GM18907 (cell line): Measurements from ENCODE around the gene BRINP3.

Experiments
- ATAC-seq: cut with Tn5 transposase; IDR thresholded peaks from one replicate; pipeline ENCODE4 v1.9.1; 2021; ENCODE audit warnings: mild to moderate bottlenecking, moderate library complexity; ENCODE audit not compliant: unreplicated experiment

Gene BRINP3

DNA sequence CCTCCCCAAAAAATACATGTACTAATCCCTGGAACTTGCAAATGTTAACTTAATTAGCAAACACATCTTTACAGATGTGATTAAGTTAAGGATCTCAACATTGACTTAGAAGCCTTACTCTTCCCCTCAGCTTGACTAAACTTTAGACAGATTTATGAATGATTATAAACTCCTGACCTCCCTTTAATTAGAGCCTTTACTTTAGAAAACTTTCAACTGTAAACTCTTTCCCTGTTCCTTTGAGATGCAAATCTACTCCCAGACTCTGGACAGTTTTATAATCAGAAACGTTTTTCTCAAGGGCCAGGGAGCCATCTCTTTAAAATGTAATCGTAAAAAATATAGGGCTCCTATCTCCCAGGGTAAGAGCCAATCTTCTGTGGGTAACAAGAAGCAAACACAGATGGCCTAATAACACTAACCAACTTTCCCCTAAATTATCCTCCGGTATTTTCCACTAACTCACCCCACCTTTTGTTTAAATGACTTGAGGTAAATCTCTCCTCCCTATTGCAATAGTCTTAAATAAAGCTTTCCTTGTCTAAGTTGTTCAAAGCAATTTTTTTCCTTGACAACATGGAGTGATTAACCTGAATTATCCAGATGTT is 284.1 kb downstream of the BRINP3 start:
- no peak for ATAC-seq

DNA sequence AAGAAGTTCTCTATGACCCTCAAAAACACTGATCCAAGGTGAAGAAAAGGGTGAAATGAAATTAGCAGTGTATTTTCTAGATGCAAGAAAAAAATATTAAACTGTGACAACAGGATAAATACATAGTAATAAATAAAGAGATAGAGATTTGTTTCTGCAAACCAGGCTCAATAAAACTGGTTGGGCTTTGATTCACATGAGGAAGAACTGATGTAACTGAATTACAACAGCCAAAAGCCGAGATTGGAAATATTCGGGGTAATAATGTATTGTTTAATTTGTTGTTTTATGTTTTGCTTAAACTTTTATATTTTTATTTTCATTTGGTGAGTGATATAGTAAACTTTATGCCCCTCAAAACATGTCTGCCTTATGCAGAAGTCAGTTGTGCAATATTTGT is 285.0 kb downstream of the BRINP3 start:
- no peak for ATAC-seq

GRCh38 chr1:190183588-190183987 is 294.1 kb downstream of the BRINP3 start:
- ATAC-seq, result no peak

DNA sequence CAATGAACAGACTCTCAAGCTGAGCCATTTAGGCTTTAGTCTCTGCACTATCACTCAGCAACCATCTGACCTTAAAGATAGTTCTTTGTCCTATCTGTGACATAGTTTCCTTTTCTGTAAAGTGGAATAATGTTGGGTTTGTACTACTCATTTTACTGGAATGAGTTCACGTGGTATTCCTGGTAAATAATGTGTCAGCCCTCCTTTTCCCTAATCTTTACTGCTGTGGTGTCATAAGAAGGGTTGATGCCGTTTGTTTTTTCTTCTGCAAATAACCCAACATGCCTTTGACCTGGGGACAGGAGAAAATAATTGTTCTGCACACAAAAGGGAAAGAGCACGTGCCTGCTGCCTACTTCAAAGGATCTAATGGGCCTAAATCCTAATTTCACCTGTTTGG is 297.8 kb downstream of the BRINP3 start:
- ATAC-seq, result no peak

DNA sequence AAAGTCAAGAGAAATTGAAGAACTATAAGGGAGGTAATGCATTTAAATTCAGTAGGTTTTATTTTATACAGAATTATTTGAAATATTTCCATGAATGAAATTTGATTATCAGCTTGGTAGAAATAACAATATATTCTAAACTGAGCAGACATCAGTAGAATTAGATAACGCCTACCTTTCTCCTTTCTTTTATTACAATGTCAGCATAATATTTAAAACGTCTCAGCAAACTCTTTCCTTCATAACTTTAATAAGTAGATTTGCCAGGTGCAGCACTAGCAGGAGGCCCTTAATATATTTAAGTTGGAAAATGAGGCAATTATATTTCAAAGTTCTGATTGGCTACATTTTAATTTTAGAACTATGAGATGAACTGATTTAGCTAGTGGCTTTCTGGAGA is 298.8 kb downstream of the BRINP3 start:
- ATAC-seq, result no peak

- no peak for ATAC-seq
These were observed 300.1 kb downstream of the BRINP3 start for GRCh38 chr1:190177555-190177954.

DNA sequence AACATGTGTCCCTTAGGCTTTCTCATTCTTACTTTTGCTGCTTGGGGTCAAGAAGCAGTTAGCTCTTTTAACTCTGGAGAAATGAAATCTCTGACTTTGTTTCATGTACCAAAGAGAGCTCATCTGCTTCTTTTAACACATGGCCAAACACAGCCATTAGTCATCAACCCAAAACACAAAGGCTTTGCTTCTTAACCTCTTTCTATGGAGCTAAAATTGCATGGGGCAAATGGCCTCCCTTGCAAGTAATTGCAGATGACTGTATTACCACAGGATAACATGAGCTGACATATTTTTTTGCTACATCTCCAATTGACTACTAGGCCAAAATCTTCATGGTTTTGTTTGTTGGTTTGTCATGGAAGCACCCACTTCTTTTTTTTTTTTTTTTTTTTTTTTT is 300.9 kb downstream of the BRINP3 start:
- no peak for ATAC-seq

DNA sequence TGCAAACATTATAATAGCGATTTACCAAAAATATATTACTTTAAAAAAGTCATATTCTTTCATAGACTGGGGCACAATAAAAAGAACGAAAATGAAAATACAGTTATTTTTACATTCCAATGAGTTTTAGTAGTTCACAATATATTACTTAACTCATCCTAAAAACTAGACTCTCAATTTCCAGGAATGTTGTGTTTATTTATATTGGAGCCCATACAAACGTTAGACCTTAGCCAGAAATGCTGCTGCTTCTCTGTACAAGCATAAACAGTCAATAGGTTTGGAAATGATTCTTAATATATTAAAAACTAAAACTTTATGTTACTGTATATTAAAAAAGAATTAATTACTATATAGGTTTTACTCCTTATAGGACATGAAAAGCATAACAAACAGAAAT is 302.3 kb downstream of the BRINP3 start:
- ATAC-seq, result no peak

DNA sequence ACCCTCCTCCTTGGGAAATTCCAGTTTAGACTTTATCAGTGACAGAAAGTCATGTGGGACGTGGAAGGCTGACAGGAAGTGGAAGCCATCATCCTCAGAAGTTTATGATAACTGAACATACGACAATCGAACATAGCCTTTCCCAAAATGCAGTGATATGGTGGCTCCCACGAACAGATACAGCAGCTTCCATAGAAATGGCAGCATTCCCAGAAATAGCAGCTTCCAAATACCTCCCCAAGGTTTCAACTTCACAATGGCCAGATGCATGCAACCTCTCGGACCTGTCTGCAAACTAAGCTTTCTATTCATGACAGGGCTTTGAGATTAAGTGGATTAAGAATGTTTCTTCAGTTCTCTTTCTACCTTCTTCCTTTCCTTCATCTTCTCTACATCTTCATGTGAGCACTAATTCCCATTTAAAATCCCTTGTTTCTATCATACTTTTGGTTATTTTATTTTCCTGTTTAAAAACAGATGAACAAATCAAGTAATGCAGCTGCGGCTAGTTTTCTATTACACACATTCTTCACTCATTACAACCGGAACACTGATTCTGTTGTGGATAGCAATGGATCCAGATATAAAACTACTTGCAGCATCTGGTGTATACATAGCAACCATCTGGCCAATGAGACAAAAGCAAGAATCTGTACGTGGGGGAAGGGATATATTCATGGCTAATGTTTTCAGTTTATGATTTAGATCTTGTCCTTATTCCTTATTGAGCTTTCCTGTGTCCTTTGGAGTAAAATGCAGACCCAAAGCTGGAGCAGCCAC is 304.8 kb downstream of the BRINP3 start:
- ATAC-seq, result no peak

DNA sequence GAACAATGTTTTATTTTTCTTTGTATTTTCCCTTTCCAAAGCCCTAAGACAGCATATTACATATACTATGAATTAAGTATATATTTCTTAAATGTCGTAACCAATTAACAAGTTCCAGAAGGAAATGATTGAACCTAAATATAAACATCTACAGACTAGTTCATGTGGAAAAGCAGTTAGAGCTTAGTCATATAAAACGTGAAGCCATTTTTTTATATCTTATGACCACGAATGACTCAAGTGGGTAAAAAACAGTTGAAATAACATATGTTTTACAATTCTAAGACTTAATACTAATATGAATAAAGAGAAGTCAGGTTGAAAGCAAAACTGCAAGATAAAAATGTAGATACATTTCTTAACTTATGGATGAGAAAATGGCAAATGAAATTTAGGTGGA is 307.3 kb downstream of the BRINP3 start:
- no peak for ATAC-seq

GRCh38 chr1:190169311-190170067 is 308.2 kb downstream of the BRINP3 start:
- ATAC-seq, result no peak

DNA sequence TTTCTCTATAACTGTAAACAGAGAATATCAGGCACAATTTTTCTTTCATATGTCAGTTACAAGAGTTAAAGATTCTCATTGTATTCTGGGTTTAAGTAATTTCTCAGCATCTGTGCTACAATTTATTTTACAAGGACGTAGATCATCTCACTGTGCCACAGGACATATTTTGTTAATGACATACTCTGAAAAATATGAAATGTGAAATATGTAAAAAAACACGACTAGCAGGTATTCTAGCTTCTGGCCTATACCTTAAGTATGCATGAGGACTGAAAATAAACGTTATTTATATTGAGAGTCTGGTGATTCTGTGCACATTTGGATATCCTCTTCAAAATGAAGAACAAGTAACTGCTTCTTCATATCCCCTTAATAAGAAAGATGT is 308.8 kb downstream of the BRINP3 start:
- no peak for ATAC-seq

- ATAC-seq, result no peak
These were observed 309.4 kb downstream of the BRINP3 start for GRCh38 chr1:190168116-190168892.

DNA sequence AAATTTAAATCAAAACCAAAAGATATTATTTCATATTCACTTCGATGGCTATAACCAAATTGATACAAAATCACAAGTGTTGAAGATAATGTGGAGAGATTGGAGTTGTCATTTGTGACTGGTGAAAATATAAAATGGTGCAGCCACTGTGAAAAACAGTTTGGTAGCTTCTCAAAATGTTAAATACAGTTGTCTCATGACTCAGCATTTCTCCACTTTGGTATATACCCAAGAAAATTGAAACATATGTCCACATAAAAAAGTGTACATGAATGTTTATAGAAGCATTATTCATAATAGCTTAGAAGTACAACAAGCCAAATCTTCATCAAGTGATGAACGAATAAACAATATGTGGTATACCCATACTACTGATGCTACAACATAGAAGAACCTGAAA is 318.5 kb downstream of the BRINP3 start:
- no peak for ATAC-seq

DNA sequence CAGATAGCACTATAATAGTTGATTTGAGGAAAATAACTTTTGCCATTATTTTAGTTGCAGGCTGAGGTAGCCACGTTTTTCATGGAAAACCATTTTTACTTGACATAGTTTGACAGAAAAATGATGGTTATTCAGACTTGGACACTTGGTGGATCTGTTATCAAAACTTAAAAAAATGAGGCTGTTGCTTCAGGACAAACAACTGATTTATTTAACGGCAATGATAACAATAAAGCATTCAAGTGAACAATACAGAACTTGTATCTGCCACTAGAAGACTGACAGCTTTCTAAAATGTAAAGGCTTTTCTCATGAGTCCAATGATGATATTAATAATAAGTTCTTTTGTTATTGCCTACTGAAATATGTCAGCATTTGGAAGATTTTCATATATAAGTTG is 322.9 kb downstream of the BRINP3 start:
- ATAC-seq, result no peak

- no peak for ATAC-seq
These were observed 330.0 kb downstream of the BRINP3 start for GRCh38 chr1:190147616-190148015.

DNA sequence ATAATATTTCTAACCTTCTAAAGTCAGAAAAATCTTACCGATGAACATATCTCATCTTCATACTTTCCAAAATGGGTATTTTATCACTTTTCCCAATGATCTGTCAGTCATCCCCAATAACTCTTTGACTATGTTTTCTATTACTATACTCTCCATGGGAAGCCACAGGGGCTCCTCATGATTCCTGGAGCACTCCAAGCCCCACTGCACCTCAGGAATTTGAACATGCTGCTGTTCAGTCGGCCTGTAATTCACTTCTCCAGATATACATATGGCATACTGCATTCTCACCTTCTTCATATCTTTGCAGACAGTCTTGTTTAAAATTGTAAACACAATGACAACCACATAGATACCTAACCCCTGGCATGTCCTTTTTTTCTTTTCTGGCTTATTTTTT is 333.0 kb downstream of the BRINP3 start:
- no peak for ATAC-seq

- ATAC-seq, result no peak
These were observed 337.0 kb downstream of the BRINP3 start for GRCh38 chr1:190140644-190141043.

DNA sequence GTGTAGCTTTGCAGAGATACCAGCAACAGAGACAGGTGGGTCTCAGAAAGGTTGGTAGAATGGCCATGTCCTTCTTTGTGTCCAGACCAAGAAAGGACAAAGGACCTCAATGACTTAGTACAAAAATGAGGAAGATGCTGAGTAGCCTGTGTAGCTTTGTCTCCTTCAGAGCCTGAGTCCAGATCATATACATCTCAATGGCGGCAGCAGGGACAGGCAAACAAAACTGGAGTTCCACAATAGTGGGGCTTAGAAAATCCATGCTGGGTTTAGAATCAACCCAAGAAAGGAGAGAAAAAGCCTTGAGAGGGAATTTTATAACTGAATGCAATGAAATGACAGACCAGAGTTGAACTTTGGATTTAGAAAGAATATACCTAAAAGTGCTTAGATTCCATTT is 339.0 kb downstream of the BRINP3 start:
- no peak for ATAC-seq

- no peak for ATAC-seq
These were observed 339.4 kb downstream of the BRINP3 start for GRCh38 chr1:190138266-190138665.

- ATAC-seq, result no peak
These were observed 348.3 kb downstream of the BRINP3 start for GRCh38 chr1:190129366-190129765.
